HCT116 (cell line): ENCODE results near the gene CELF4.

Source experiments
- CTCF ChIP-seq, 3 experiments: fragments of 200-600 bp in 1 of 3; sonication (generic) in 1 of 3; IDR thresholded peaks in 2 of 3; conservative IDR thresholded peaks in 1 of 3; 2 replicates each; pipeline ENCODE4 v1.5.1; 2012 to 2017; ENCODE audit warnings: low read depth in 2 of 3, low read length in 2 of 3, antibody characterized with exemption in 1 of 3, borderline replicate concordance in 1 of 3, control low read depth in 1 of 3, mild to moderate bottlenecking in 1 of 3, mixed read lengths in 1 of 3, mixed run types in 1 of 3, moderate library complexity in 1 of 3; ENCODE audit not compliant: insufficient read depth in 1 of 3
- ELF1 ChIP-seq: IDR thresholded peaks from 2 replicates; pipeline ENCODE4 v1.6.1; 2012; ENCODE audit warnings: low read depth, borderline replicate concordance
- JUND ChIP-seq: IDR thresholded peaks from 2 replicates; pipeline ENCODE4 v1.6.1; 2012
- POLR2A ChIP-seq: IDR thresholded peaks from 2 replicates; pipeline ENCODE4 v1.7.0; 2011; ENCODE audit warnings: borderline replicate concordance; ENCODE audit not compliant: insufficient read depth, insufficient read length; ENCODE audit errors: extremely low read depth
- POLR2AphosphoS5 ChIP-seq: IDR thresholded peaks from 2 replicates; pipeline ENCODE4 v1.6.1; 2011; ENCODE audit warnings: mild to moderate bottlenecking, low read depth, low read length, moderate library complexity
- REST ChIP-seq: IDR thresholded peaks from 2 replicates; pipeline ENCODE4 v1.6.1; 2012; ENCODE audit warnings: low read depth
- SP1 ChIP-seq: IDR thresholded peaks from 2 replicates; pipeline ENCODE4 v1.6.1; 2012; ENCODE audit warnings: low read depth
- SRF ChIP-seq: IDR thresholded peaks from 2 replicates; pipeline ENCODE4 v1.6.1; 2012; ENCODE audit warnings: low read depth
- TCF7L2 ChIP-seq: IDR thresholded peaks from 2 replicates; pipeline ENCODE4 v1.7.0; 2011; ENCODE audit warnings: borderline replicate concordance, inconsistent platforms; ENCODE audit not compliant: insufficient read depth, insufficient read length; ENCODE audit errors: extremely low read depth
- ZBTB33 ChIP-seq: IDR thresholded peaks from 2 replicates; pipeline ENCODE4 v1.6.1; 2011; ENCODE audit warnings: mild to moderate bottlenecking, low read length, moderate library complexity; ENCODE audit not compliant: insufficient replicate concordance; ENCODE audit errors: extremely low read depth
- ZFX ChIP-seq: fragments of 450-650 bp; IDR thresholded peaks from 2 replicates; pipeline ENCODE4 v1.6.1; 2017
- ZNF274 ChIP-seq: fragments of 200-500 bp; sonication (Bioruptor generic); IDR thresholded peaks from 2 replicates; pipeline ENCODE4 v1.6.1; 2014; ENCODE audit warnings: mild to moderate bottlenecking, low read depth, low read length, inconsistent platforms

GRCh38 chr18:37419315-37419714 is 146.3 kb downstream of the CELF4 start:
- TF ChIP-seq CTCF (IDR thresholded peaks at IDR 0.05 in 2 of 3, conservative IDR thresholded peaks at IDR 0.05 in 1 of 3; ENCODE audit: borderline replicate concordance in 1 of 3, insufficient read depth in 1 of 3, low read depth in 2 of 3, low read length in 2 of 3) (no peak), SRF (no peak), SP1 (no peak), ZFX (no peak), POLR2AphosphoS5 (no peak), JUND (no peak), TCF7L2 (no peak), POLR2A (no peak), ELF1 (no peak), REST (no peak), ZBTB33 (no peak), ZNF274 (no peak)
